GM12873 (cell line): ENCODE results near the gene ZNF48.
A peak's percentile ranks its signal among the peaks of the same experiment; 100 is the strongest.

ENCODE experiments used
- CTCF ChIP-seq: IDR thresholded peaks from 2 replicates; pipeline ENCODE4 v1.5.1; 2012; ENCODE audit warnings: low read depth, mild to moderate bottlenecking, moderate library complexity, low read length, control low read depth; ENCODE audit not compliant: insufficient read depth; ENCODE audit errors: missing control alignments

ZNF48 gene

GRCh38 chr16:30407804-30408534, 12.7 kb downstream of the ZNF48 start:
- no peak for TF ChIP-seq CTCF

- TF ChIP-seq CTCF = peak; percentile 96
Observed at GRCh38 chr16:30409125-30410060, 14.2 kb downstream of the ZNF48 start.

DNA sequence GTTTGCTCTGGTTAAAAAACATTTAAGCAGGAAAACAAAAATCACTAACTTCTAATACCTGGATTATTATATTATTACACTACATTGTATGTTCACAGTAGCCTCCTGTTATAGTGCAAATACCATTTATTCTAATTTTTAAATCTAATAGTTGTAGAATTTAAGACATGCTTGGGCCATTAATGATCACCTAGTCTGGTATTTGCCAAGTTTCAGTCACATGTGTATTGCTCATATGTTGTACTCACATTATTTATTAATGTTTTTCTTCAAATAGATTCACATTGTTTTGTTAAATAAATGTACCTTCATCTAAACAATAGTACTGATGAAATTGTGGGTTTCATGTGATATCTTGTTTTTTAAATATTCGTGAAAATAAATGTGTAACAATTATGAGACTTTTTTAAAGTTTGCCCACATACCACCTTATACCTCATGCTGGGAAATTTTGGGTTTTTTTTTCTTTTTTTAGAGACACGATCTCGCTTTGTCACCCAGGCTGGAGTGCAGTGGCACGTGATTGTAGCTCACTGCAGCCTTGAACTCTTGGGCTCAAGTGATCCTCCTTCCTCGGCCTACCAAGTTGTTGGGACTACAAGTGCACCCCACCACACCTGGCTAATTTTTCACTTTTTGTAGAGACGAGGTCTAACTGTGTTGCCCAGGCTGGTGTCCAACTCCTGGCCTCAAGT, 18.0 kb downstream of the ZNF48 start:
- TF ChIP-seq CTCF = no peak

DNA sequence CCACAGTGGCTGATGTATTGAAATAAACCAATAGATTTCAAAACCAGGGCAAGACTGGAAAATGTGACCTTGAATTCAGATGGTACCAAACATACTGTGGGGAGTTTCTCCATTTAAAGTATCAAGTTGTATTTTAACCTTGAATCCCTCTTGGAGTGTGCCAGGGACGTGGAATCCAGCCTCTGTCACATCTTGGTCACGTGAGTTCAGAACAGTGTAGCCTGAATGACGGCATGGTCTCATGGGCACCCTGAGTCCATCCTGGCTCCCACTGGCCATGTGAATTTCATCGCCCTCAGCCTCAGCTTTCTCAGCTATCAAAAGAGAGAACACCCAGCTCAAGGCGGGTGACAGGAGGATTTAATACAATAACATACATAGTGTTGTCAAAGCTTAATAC, 18.9 kb downstream of the ZNF48 start:
- TF ChIP-seq CTCF = no peak

DNA sequence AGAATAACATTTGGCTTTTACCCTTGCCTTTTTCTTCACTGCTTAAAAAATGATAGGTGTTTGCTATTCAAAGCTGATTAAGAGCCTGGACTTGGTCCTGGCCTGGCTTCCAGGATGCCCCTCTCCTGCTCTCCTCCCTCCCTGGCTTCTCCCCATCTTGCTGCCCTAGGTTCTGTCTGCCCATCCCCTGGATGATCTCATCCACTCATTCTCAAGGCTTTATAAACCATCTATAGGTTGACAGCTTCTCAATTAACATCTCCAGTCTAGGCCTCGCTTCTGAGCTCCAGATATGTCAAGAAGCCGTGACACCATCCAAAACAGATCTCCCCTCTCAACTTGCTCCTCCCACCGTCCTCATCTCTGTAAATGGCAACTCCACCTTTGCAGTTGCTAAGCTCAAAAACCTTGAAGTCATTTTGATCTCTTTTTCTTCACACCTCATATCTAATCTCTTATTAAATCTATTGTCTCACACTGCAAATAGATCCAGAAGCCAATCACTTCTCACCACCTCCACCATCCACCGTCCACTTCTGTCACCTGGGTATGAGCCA, 20.9 kb downstream of the ZNF48 start:
- TF ChIP-seq CTCF = no peak

DNA sequence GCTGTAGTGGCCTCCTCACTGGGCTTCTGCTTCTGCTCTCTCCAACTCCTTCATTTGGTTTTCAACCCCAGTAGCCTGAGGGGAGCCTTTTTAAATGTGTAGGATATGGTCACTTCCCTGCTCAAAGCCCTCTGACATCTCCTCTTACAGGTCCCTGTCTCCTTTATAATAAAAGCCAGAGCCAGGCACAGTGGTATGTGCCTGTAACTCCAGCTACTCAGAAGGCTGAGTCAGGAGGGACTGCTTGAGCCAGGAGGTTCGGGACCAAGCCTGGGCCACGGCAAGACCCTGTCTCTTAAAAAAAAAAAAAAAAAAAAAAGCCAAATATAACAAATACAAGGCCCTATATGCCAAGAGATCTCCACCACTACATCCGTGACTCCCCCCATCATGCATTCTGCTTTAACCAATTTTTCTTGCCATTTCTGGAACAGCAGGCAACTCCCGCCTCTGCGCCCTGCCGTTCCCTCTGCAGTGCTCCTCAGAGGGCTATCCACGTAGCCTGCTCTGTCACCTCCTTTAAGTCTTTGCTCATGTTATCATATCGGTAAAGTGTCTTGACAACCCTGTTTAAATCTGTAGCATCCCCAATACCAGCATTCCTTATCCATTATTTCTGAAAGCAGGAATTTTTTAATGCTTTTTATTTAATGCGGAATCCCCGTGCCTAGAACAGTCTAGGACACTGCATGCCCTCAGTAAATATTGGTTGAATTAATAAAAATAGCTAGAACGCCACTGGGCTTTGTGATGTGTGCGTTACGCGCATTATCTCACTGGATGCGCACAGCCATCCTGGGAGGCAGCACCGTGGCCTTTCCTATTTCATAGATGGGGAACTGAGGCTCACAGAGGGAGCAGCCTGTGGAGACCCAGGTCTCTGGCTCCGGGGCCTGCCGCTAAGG, 21.7 kb downstream of the ZNF48 start:
- no peak for TF ChIP-seq CTCF
